Measurements from ENCODE around the gene COL27A1.

GRCh38 chr9:114264806-114265550 is 109.6 kb downstream of the COL27A1 start:
- TF ChIP-seq POLR2A (IDR thresholded peaks at IDR 0.05; ENCODE audit: low read depth, low read length) (no peak), POLR2AphosphoS5 (IDR thresholded peaks at IDR 0.05; ENCODE audit: low read depth, low read length) (no peak), SPI1 (IDR thresholded peaks at IDR 0.05; ENCODE audit: low read depth, low read length) (no peak)
